Stimulated activated CD8-positive, alpha-beta memory T cell treated with anti-CD3 and anti-CD28 coated beads, Interleukin-12 subunit alpha, Interleukin-12 subunit beta, amount 100 ng/mL, for 1 hour (primary cell): ENCODE data around the gene MFSD11.
"Not testable (repeated sequence)": the region's sequence is repeated elsewhere in the genome, so short reads cannot be mapped to it uniquely, and the experiment has no call there.

Source experiments
- DNase-seq: peaks from one replicate; pipeline ENCODE4 v3.0.0-alpha.2; 2020; ENCODE audit warnings: low read depth

The MFSD11 gene

DNA sequence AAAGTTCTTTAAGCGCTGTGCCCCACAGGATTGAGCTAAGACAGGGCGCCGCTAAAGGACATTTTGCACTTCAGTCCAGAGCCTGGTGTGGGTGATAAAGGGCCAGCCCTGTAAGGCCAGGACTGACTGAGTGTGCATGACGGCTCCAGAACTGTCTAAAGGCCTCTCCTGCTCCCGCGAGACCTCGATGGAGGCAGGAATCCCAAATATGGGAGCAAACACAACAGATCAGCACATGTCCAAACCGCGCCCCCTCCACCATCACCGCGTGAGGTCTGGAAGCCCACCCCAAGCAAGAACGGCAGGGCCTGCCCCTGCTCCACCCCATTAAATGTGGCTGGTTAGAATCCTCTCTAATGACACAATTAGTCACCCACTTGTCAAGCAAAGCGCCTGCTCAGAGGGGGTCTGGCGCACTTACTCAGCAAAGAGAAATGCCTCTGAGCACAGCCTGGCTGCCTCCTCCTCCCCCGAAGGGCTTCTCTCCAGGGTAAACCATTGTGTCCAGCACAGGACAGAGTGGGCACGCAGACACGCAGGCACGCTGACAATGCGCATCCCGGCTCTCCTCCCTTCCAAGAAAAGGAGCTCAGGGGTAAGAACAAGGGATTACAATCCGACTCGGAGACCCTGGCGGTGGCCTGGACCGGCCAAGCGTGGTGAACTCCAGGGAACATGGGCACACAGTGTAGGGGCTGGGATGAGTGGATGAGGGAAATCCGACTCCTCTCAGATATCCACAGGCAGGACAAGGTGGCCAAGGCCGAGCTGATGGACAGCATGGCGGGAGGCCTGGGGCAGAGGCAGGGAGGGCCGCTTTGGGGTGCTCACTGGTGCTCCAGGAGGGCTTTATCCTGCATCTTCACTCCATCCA lies 28.6 kb upstream of the MFSD11 start:
- DNase-seq, result no peak

DNA sequence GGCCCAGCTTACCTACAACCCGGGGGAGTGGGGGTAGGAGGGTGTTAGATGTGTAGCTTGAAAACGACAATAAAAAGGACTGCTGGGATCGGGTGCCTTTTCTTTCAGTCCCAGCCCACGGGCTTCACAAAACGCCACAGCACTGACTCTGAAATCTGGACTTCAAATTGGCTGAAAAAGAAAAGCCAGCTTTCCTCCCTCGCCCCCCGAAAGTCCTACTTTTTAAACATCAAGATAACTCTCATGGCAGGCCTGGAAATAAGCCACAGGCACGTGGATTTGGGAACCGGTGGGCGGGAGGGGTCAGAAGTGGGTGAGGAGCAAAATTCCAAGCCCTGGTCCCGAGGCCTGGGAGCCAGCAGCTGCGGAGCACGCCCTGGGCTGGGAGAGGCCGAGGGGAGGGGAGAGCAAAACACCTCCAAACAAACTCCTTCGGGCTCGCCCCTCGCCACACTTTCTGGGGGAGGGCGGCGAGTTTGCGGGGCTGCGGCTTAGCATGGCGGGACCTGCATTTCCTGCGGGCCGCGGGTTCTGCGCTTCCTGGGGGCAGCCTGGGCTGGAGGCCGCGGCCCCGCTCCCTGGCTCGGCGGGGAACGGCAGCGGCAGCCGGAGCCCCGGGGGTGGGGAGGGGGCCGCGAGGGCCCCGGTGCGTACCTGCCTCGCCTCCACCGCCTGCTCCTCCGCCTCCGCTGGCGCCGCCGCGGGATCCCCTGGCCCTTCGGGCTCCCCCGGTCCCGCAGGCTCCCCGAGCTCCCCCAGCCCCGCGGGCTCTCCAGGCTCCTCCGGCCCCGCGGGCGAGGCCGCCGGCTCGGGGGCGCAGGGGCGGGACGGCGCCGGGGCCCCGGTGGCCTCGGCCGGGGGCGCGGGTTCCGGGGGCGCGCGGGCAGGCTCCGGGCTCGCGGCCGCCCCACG lies 27.7 kb upstream of the MFSD11 start:
- DNase-seq, result not testable (repeated sequence)

- DNase-seq, result no peak
These were observed 26.9 kb upstream of the MFSD11 start, which contains the start of gene MXRA7 for GRCh38 chr17:76710863-76711611. Gene MXRA7 (minus strand): TSS chr17:76710965. CDS start chr17:76710946, 19 bp downstream.

- DNase-seq, result not testable (repeated sequence)
These were observed 25.6 kb upstream of the MFSD11 start for GRCh38 chr17:76712321-76712720.

DNA sequence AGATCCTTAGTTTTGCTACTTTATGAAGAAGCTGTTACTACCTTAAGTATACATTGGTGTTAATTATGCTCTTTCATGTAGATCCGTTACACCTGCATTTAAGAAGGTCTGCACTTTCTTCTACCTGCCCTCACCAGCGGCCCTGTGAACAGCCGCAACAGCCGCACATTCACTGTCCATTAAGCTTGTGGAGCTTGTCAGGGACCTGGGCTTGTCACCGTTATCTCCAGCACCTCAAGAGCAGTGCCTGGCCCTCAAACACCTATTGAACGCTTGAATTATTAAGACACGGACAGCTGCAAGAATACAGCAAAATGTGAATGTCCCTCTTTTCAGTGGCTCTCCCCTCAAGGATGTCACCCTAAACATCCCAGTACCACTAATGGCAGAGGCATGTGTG lies 24.2 kb upstream of the MFSD11 start:
- DNase-seq, result no peak

DNA sequence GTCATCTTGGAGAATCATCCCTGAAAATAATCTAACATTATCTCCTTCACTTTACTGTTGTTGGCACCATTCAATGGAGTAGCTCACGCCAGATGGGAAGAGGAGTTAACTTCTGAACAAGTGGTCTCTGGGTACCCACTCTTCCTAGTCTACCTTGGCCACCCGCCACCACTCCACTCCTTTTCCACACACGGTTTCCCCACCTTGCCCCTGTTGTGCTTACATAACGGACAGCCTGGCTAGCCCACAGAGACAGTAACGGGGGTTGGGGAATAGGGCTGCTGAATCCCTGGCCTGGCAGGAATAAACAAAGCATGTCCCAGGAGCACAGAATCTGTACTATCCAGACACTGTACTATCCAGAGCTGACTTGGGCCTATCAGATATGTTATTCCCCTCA lies 23.6 kb upstream of the MFSD11 start:
- DNase-seq, result no peak

DNA sequence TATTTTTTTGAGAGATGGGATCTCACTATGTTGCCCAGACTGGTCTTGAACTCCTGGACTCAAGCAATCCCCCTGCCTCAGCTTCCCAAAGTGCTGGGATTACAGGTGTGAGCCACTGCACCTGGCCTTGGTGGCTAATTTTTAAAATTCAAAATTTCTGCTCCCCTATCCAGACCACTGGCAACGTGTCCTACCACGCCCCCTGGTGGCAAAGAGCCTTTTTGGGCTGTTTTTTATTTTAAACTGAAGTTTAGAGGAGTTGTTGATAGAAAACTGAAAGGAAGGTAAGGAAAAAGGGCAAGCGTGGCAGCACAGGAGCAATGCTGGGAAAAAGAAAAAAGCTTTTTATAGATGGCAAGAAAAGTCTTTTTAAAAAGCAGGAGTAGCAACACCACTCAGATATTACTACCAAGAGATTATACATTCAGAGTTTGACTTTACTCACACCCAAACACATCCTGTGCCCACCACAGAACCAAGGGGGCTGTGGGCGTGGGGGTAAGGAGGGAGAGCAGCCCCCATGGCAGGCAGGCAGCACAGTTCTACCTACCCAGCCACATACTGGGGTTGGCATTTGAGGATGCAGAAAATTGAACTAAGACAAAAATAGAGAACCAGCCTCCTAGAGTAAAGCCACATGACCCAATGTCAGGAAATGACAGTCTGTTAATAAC lies 23.0 kb upstream of the MFSD11 start:
- peak; percentile 73 for DNase-seq

DNA sequence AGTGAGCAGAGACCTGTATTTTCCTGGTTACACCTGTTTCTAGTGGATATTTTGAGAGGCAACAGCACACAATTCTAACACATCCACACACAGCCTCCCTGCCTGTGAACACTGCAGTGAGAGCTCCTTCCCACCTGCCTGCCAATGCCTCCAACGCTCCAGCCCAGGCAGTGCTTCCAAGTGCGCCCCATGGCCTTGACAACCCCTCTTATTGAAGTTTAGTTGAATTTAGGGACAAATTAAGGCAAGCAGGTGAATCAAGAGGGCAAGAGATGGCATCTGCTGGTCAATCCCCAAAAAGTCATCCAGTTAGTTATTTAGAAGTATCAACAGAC lies 22.5 kb upstream of the MFSD11 start:
- no peak for DNase-seq

- peak; percentile 58 for DNase-seq
These were observed 21.6 kb upstream of the MFSD11 start for GRCh38 chr17:76716146-76716838.

DNA sequence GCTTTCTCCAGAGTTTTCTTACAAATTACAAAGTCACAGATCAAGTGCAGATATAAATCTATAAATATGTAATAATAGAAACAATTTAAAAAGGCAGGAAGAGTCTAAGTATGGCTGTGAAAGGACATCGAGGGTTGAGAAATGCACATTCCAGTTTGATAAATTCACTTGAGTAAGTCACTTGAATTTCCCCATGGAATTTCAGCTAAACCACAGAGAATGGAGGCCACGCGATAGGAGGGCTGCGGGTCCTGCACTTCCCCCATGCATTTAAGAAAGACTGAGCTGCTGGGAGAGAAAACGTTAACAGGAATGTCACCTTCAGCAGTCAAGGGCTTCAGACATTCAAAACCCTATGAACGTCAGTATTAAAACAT lies 21.1 kb upstream of the MFSD11 start:
- DNase-seq, result no peak

GRCh38 chr17:76718516-76718915 lies 19.4 kb upstream of the MFSD11 start:
- DNase-seq, result no peak

DNA sequence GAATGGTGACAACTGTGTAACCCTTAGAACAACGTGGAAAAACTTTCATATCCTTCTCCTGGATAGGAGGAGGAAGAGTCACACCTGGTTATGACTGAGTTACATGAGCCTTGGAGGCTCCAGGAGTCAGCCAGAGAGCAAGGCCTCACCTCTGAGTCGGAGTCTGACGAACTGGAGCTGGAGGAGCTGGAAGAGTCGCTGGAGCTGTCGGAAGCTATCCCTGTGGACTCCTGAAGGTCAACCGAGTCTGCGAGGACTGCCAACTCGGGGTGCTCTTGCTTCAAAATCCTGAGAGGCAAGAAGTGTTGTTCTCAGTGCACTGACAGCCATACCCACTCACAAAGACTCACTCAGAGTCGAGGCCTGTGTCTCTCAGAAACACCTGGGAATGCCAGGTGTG lies 17.7 kb upstream of the MFSD11 start:
- no peak for DNase-seq

GRCh38 chr17:76720941-76721340 lies 17.0 kb upstream of the MFSD11 start:
- DNase-seq, result no peak

- no peak for DNase-seq
These were observed 16.5 kb upstream of the MFSD11 start for GRCh38 chr17:76721463-76721862.

DNA sequence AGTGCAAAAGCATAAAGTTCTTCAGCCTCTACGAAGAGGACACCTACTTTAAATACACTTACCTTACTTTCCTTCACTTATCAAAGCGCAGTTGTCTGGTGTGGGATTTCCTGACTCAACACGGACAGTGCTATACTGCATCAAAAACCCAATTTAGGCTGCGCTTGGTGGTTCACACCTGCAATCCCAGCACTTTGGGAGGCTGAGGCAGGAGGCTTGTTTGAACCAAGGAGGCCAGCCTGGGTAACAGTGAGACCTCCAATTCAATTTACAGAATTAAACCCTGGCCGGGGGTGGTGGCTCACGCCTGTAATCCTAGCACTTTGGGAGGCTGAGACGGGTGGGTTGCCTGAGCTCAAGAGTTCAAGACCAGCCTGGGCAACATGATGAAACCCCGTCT lies 15.6 kb upstream of the MFSD11 start:
- DNase-seq, result no peak

DNA sequence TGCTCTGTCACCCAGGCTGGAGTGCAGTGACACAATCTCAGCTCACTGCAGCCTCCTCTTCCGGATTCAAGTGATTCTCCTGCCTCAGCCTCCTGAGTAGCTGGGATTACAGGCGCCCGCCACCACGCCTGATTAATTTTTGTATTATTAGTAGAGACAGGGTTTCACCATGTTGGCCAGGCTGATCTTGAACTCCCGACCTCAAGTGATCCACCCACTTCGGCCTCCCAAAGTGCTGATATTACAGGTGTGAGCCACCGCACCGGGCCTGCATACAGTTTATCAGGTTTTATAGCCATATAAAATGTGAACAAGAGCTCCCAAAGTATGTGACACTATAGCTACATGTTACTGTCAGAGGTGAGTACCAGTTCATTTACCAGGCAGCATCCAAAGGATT lies 14.9 kb upstream of the MFSD11 start:
- not testable (repeated sequence) for DNase-seq

GRCh38 chr17:76723812-76724211 lies 14.1 kb upstream of the MFSD11 start:
- DNase-seq, result no peak

DNA sequence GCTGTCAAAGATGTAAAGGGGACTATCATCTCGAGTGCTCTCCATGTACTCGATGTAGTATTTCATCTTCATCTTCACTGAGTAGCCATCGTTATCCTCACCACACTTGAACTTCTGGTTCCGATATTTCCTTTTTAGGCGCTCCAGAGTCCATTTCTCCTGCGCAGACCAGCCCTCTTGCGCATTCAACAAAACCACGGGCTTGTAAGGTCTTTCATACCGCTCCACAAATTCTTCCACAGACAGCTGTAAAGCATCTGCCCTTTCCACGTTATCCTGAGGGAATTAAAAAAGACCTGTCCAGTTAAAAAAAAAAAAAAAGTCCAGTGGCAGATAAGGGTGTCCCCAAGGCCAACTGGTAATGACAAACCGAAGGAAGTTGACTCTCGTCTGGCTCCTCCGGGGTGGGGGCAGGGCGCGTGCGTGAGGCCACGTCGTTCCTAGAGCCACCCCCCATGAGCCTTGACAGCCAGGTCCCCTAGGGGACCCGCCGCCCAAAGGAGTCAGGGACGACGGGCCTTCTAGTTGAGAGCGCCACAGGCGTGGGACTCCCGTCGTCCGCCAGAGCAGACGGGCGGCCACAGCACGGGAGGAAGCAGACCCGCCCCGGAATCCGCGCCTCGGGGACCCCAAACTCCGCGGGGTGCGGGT lies 12.2 kb upstream of the MFSD11 start:
- peak; percentile 50 for DNase-seq

DNA sequence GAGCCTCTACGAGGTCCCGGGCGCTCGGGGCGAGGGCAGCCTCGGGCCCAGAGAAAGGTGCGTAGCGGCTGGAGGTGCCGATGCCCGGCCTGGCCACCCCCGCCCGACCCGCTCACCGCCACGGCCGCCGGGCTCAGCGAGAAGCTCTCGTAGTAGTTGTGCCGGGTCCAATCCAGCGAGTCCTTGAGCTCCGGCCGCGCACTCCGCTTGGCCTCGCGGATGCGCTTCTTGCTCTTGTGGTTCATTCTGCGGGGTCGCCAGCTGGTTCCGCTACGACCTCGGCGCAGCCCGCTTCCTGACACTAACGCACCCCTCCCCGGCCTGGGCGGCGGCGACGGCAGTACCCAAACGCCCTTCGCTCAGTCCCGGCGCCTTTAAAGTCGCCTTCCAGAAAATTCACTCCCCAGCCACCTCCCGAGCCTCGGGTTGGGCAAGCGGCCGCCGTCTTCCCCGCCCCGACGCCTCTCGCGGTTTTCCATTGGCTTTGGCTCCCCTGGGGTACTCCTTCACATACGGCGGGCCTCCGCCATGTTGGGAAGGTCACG lies 11.6 kb upstream of the MFSD11 start, which contains the start of gene JMJD6:
JMJD6 (minus strand) TSS at position 376 of the 545 bp plus-strand sequence; CDS start at position 245, 131 bp downstream.
- DNase-seq, result peak; percentile 87
